ENCODE measurements around the gene SIGLEC14. TPM values are rescaled to one million over a fixed set of nuclear protein-coding genes. Genes with fewer than 3 reads are reported as not detected.
A peak's percentile ranks its signal among the peaks of the same experiment; 100 is the strongest.

Gene SIGLEC14
- polyA plus RNA-seq, 2 of the 4 experiments (the other 2 are of a cell fraction) = 0.03 TPM; not detected in 1

DNA sequence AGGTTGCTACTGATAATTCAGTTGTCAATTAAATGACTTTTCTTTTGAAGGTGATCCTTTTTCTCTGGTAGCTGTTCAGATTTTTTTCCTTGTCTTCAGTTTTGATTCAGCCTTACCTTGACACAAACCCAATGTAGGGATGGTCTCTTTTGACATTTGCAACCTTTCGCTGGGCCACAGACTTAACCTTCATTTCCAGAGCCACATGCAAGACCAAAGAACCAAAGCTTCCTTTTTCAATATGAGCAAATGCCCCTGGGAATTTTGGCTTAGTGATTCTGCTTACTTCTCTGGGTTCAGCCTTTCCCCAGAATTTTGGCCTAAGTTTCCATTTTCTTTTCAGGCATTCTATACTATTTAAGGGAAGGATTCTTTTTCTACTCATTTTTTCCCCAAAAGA, 36.0 kb downstream of the SIGLEC14 start:
- ChIA-PET CTCF (interaction anchor here (1.1 kb wide), 1 partner anchor 27 kb away, joined by 3 read pairs; no protein-coding TSS in a partner anchor), POLR2A (no interaction called here)

DNA sequence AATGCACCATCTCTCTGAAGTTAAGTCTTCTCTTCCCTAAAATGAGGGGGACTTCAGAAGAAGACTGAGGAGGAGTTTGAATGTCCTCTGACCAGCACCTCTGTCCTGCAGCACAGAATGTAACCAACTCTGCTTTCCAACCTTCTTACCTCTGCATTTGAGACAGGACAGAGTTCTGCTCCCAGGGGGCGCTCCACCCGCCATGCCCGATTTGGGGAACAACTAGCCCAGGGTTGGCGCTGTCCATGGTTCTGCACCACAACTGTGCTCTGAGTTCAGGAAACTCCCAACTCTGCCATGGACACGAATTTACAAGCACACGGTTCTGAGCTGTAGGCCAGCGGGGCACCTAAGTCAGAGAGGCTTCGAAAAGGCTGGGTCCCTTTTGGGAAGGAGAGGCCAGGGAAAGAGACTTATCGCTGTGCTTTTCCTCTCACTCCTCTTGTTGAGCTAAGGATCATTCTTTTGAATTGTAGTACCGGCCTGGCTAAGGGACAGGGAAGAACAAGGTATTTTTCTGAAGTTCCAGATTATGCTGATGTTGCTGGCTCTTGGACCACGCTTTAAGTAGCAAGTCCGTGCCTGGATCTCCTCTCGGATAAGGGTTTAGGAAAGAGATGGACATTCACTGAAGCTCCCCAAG, 38.6 kb downstream of the SIGLEC14 start:
- no peak for TF ChIP-seq CEBPB (IDR thresholded peaks at IDR 0.05)
- no peak for TF ChIP-seq BHLHE40 (IDR thresholded peaks at IDR 0.05; ENCODE audit: low read depth, low read length)
- 0 out of 2 replicates have a peak, but pooled peaks have one; percentile 56 for TF ChIP-seq HOXB5 (CRISPR knock-in tag; IDR thresholded peaks at IDR 0.05)
- no peak for TF ChIP-seq RCOR1 (IDR thresholded peaks at IDR 0.05; ENCODE audit: low read depth, low read length)
- TF ChIP-seq TFCP2L1 (CRISPR knock-in tag; IDR thresholded peaks at IDR 0.05) = no peak
- TF ChIP-seq, protein P1, sequence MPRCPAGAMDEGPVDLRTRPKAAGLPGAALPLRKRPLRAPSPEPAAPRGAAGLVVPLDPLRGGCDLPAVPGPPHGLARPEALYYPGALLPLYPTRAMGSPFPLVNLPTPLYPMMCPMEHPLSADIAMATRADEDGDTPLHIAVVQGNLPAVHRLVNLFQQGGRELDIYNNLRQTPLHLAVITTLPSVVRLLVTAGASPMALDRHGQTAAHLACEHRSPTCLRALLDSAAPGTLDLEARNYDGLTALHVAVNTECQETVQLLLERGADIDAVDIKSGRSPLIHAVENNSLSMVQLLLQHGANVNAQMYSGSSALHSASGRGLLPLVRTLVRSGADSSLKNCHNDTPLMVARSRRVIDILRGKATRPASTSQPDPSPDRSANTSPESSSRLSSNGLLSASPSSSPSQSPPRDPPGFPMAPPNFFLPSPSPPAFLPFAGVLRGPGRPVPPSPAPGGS (IDR thresholded peaks at IDR 0.05) = no peak
- TF ChIP-seq, protein P2, sequence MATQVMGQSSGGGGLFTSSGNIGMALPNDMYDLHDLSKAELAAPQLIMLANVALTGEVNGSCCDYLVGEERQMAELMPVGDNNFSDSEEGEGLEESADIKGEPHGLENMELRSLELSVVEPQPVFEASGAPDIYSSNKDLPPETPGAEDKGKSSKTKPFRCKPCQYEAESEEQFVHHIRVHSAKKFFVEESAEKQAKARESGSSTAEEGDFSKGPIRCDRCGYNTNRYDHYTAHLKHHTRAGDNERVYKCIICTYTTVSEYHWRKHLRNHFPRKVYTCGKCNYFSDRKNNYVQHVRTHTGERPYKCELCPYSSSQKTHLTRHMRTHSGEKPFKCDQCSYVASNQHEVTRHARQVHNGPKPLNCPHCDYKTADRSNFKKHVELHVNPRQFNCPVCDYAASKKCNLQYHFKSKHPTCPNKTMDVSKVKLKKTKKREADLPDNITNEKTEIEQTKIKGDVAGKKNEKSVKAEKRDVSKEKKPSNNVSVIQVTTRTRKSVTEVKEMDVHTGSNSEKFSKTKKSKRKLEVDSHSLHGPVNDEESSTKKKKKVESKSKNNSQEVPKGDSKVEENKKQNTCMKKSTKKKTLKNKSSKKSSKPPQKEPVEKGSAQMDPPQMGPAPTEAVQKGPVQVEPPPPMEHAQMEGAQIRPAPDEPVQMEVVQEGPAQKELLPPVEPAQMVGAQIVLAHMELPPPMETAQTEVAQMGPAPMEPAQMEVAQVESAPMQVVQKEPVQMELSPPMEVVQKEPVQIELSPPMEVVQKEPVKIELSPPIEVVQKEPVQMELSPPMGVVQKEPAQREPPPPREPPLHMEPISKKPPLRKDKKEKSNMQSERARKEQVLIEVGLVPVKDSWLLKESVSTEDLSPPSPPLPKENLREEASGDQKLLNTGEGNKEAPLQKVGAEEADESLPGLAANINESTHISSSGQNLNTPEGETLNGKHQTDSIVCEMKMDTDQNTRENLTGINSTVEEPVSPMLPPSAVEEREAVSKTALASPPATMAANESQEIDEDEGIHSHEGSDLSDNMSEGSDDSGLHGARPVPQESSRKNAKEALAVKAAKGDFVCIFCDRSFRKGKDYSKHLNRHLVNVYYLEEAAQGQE (IDR thresholded peaks at IDR 0.05) = peak; percentile 98
- TF ChIP-seq RAD21 (conservative IDR thresholded peaks at IDR 0.05 in 1 of 2, IDR thresholded peaks at IDR 0.05 in 1 of 2) = peak in 1 of 2 experiments; percentile 46; a peak in 2 of 5 replicates
- no peak for TF ChIP-seq GATA3 (IDR thresholded peaks at IDR 0.05; ENCODE audit: borderline replicate concordance)
- no peak for TF ChIP-seq FOXS1 (CRISPR knock-in tag; IDR thresholded peaks at IDR 0.05)
- TF ChIP-seq, protein P3, sequence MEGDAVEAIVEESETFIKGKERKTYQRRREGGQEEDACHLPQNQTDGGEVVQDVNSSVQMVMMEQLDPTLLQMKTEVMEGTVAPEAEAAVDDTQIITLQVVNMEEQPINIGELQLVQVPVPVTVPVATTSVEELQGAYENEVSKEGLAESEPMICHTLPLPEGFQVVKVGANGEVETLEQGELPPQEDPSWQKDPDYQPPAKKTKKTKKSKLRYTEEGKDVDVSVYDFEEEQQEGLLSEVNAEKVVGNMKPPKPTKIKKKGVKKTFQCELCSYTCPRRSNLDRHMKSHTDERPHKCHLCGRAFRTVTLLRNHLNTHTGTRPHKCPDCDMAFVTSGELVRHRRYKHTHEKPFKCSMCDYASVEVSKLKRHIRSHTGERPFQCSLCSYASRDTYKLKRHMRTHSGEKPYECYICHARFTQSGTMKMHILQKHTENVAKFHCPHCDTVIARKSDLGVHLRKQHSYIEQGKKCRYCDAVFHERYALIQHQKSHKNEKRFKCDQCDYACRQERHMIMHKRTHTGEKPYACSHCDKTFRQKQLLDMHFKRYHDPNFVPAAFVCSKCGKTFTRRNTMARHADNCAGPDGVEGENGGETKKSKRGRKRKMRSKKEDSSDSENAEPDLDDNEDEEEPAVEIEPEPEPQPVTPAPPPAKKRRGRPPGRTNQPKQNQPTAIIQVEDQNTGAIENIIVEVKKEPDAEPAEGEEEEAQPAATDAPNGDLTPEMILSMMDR (IDR thresholded peaks at IDR 0.05) = peak; percentile 23; the same call in 1 of the 3 replicates
- TF ChIP-seq EHMT2 (IDR thresholded peaks at IDR 0.05; ENCODE audit: low read depth) = peak; percentile 87
- FAIRE-seq = no peak
- CTCF ChIA-PET = interaction anchor here (0.7 to 1.7 kb wide), 4 partner anchors 29 to 383 kb away, joined by 3 to 4 read pairs (median 4); no protein-coding TSS in a partner anchor

More for the DNA sequence above, 36.0 kb downstream of the SIGLEC14 start:
- Histone ChIP-seq H3K27ac (no peak overlapping the region), H3K4me3 (no peak overlapping the region), H3K4me2 (no peak overlapping the region), H3K4me1 (no peaks in the 10 kb centered on the region), H3K9me3 (peaks cover 15% of the 10 kb centered on the region; the same call in 2 of the 3 replicates)
- no peak for ATAC-seq
- WGBS (ENCODE audit: missing lambda C conversion rate) = 0% methylated on average over 1 of the region's 1 CpG
- TF ChIP-seq SMC3 (IDR thresholded peaks at IDR 0.05) (no peak), EHF (CRISPR knock-in tag; IDR thresholded peaks at IDR 0.05) (no peak)
- no peak for FAIRE-seq
- DNase-seq (ENCODE audit: low read depth in 1 of 2, low spot score in 1 of 2) = no peak

DNA sequence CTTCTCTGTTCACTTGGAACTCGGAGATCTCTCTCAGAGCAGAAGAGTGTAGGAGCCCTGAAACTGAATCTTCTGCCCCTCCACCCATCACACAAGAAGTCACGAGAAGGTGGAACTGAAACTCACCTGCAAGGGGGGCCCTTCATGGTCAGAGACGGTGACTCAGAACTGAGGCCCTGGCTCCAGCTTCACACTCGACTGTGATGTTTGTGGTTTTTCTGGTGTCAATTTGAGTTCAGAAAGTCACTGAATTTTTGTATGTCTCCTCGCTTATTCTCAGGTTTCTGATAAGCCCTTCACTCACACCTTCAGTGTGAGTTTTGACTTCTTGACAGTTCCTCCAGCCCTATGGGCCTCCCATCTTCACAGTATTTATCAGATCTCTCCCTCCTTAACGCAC, 39.5 kb downstream of the SIGLEC14 start:
- DNase-seq (ENCODE audit: low read depth in 1 of 2, low spot score in 1 of 2) = no peak
- 11% methylated on average over 6 of the region's 6 CpGs for WGBS (ENCODE audit: missing lambda C conversion rate)
- ATAC-seq = no peak
- POLR2A ChIA-PET = no interaction called here
- Histone ChIP-seq H3K27ac (no peak overlapping the region), H3K9me3 (0 out of 3 replicates have a peak, but pooled peaks cover 7% of the 10 kb centered on the region), H3K4me3 (no peak overlapping the region), H3K4me2 (no peak overlapping the region), H3K4me1 (no peaks in the 10 kb centered on the region)
- no peak for FAIRE-seq
- CTCF ChIA-PET = interaction anchor here (1.5 to 2.8 kb wide), 3 partner anchors 30 to 77 kb away, joined by 3 to 9 read pairs (median 4); no protein-coding TSS in a partner anchor
- TF ChIP-seq CEBPB (IDR thresholded peaks at IDR 0.05) (no peak), CHD4 (IDR thresholded peaks at IDR 0.05; ENCODE audit: borderline replicate concordance) (no peak), EHMT2 (IDR thresholded peaks at IDR 0.05; ENCODE audit: low read depth) (no peak), FOSB (CRISPR knock-in tag; IDR thresholded peaks at IDR 0.05) (no peak), ZNF302 (CRISPR knock-in tag; IDR thresholded peaks at IDR 0.05) (no peak), HOXB5 (CRISPR knock-in tag; IDR thresholded peaks at IDR 0.05) (no peak), MAZ (IDR thresholded peaks at IDR 0.05; ENCODE audit: borderline replicate concordance, low read depth, low read length) (no peak), SREBF2 (IDR thresholded peaks at IDR 0.05) (no peak), ESRRA (IDR thresholded peaks at IDR 0.05; ENCODE audit: borderline replicate concordance, low read length) (no peak), NPAS2 (CRISPR knock-in tag; IDR thresholded peaks at IDR 0.05; ENCODE audit: borderline replicate concordance) (no peak)
- TF ChIP-seq, protein P2 (IDR thresholded peaks at IDR 0.05) = no peak

More for the DNA sequence above, 38.6 kb downstream of the SIGLEC14 start:
- Histone ChIP-seq H3K4me3 (no peak overlapping the region), H3K9me3 (0 out of 3 replicates have a peak, but pooled peaks cover 6% of the 10 kb centered on the region), H3K4me2 (no peak overlapping the region), H3K4me1 (no peaks in the 10 kb centered on the region), H3K27ac (no peak overlapping the region)
- ATAC-seq = peak in 1 of 2 experiments; percentile 81; a peak in 3 of 6 replicates
- DNase-seq (ENCODE audit: low read depth in 1 of 2, low spot score in 1 of 2) = peak in 1 of 2 experiments; percentile 72
- POLR2A ChIA-PET = no interaction called here
- 13% methylated on average over 9 of the region's 13 CpGs for WGBS (ENCODE audit: missing lambda C conversion rate)
